Thyroid gland (tissue), 4 donors: ENCODE data around the gene TRABD2A. TPM values are rescaled to one million over a fixed set of nuclear protein-coding genes. Genes with fewer than 3 reads are reported as not detected.

Experiments used
- DNase-seq, 2 donors: peaks; one replicate each; pipeline ENCODE4 v3.0.0-alpha.2; 2019
- H3K27ac ChIP-seq, 3 donors: fragments of 200-600 bp; sonication (generic); 1 replicate in 2 of 3; 2 replicates in 1 of 3; pipeline ENCODE4 v1.5.1; 2016 to 2019; ENCODE audit warnings: mild to moderate bottlenecking in 1 of 3, moderate library complexity in 1 of 3
- H3K27me3 ChIP-seq: fragments of 200-600 bp; sonication (generic); one replicate; pipeline ENCODE4 v1.5.1; 2019
- H3K36me3 ChIP-seq, 2 donors: fragments of 200-600 bp; sonication (generic); one replicate each; pipeline ENCODE4 v1.5.1; 2016 to 2019
- H3K4me1 ChIP-seq, 2 donors: fragments of 200-600 bp; sonication (generic); one replicate each; pipeline ENCODE4 v1.5.1; 2017 to 2019
- H3K4me3 ChIP-seq, 3 donors: fragments of 200-600 bp; sonication (generic); replicated peaks in 1 of 3; 1 replicate in 2 of 3; 2 replicates in 1 of 3; pipeline ENCODE4 v1.5.1; 2016; ENCODE audit warnings: mild to moderate bottlenecking in 1 of 3
- H3K9me3 ChIP-seq: fragments of 200-600 bp; sonication (generic); one replicate; pipeline ENCODE4 v1.5.1; 2017
- POLR2A ChIP-seq, 2 donors: fragments of 450-650 bp; IDR thresholded peaks; one replicate each; pipeline ENCODE4 v1.6.1; 2017; ENCODE audit warnings: antibody characterized with exemption in 2 of 2, mild to moderate bottlenecking in 2 of 2, moderate library complexity in 1 of 2
- WGBS, 2 donors: methylation state at CpG; one replicate each; pipeline ENCODE4 v1.1.5; 2017; 5-methylcytosine and 5-hydroxymethylcytosine counted together
- intact Hi-C: fragments of 100-400 bp; cut with DNase I; formaldehyde crosslinking; loops from one replicate; pipeline ENCODE4 v1.15.1; 2023
- total RNA-seq, 4 donors: library from RNA; depleted of rRNA; stranded (reverse); fragments of >200 nt; gene quantifications; one replicate each; pipeline ENCODE4 v1.2.3, GENCODE V29; 2016
- TF ChIP-seq, protein P1 (sequence below), 6 experiments: fragments of 200-600 bp in 3 of 6; fragments of 450-650 bp in 3 of 6; sonication (generic) in 3 of 6; IDR thresholded peaks; one replicate each; pipeline ENCODE4 v1.5.1; 2016 to 2019; ENCODE audit warnings: antibody characterized with exemption in 6 of 6, mild to moderate bottlenecking in 2 of 6, inconsistent platforms in 1 of 6, moderate library complexity in 1 of 6

TRABD2A gene
- total RNA-seq, 4 donors from 2014 or later = 0.20 to 1.9 TPM; not detected in 2

DNA sequence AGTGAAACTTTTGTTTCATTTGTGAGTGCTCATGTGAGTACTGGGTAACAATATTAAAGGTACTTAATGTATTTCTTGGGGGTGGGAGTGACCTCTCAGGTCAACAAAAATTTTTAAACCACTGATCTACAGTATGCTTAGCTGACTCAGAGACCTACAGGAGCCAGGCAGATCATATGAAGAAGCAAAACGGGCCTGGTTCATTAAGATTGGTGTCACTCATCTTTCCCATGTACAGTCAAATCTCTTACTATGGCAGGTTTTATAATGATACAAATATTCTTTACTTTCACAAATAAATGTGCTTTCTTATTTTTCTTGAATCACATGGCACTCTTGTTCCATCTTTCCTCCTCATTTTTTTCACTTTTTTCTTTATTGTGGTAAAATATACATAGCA lies 16.9 kb upstream of the TRABD2A start:
- Histone ChIP-seq H3K27ac (peak overlapping the region; percentile 20 to 66 (median 44)), H3K36me3 (no peaks in the 10 kb centered on the region), H3K4me1 (peaks cover 3 to 39% of the 10 kb centered on the region in 2 donors), H3K27me3 (no peaks in the 10 kb centered on the region), H3K9me3 (no peaks in the 10 kb centered on the region), H3K4me3 (no peak overlapping the region)
- no peak for DNase-seq
- WGBS, 2 donors = 77 to 78% methylated on average over 1 of the region's 1 CpG
- TF ChIP-seq, protein P1, sequence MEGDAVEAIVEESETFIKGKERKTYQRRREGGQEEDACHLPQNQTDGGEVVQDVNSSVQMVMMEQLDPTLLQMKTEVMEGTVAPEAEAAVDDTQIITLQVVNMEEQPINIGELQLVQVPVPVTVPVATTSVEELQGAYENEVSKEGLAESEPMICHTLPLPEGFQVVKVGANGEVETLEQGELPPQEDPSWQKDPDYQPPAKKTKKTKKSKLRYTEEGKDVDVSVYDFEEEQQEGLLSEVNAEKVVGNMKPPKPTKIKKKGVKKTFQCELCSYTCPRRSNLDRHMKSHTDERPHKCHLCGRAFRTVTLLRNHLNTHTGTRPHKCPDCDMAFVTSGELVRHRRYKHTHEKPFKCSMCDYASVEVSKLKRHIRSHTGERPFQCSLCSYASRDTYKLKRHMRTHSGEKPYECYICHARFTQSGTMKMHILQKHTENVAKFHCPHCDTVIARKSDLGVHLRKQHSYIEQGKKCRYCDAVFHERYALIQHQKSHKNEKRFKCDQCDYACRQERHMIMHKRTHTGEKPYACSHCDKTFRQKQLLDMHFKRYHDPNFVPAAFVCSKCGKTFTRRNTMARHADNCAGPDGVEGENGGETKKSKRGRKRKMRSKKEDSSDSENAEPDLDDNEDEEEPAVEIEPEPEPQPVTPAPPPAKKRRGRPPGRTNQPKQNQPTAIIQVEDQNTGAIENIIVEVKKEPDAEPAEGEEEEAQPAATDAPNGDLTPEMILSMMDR (IDR thresholded peaks at IDR 0.05) = no peak
- TF ChIP-seq POLR2A (IDR thresholded peaks at IDR 0.05) = no peak
- intact Hi-C loops = no loop called here

- Histone ChIP-seq H3K27me3 (no peaks in the 10 kb centered on the region), H3K4me1 (peaks cover 3 to 39% of the 10 kb centered on the region in 2 donors), H3K4me3 (no peak overlapping the region), H3K36me3 (no peaks in the 10 kb centered on the region), H3K9me3 (no peaks in the 10 kb centered on the region), H3K27ac (no peak overlapping the region)
- no peak for DNase-seq
- WGBS, 2 donors = 81 to 84% methylated on average over 2 of the region's 2 CpGs
- TF ChIP-seq POLR2A (IDR thresholded peaks at IDR 0.05) = no peak
- TF ChIP-seq, protein P1 (IDR thresholded peaks at IDR 0.05) = no peak
- intact Hi-C loops = no loop called here
Observed at GRCh38 chr2:84896567-84896966, 15.7 kb upstream of the TRABD2A start.

- no peaks in the 10 kb centered on the region for H3K27me3 ChIP-seq
- H3K4me3 ChIP-seq = no peak overlapping the region
- peaks cover 3 to 39% of the 10 kb centered on the region in 2 donors for H3K4me1 ChIP-seq
- WGBS, 2 donors = 45 to 52% methylated on average over 7 of the region's 7 CpGs
- no peaks in the 10 kb centered on the region for H3K9me3 ChIP-seq
- intact Hi-C loops = no loop called here
- peak overlapping the region; percentile 49 to 63 (median 51) for H3K27ac ChIP-seq
- DNase-seq = peak; percentile 36 to 61
- TF ChIP-seq, protein P1 (IDR thresholded peaks at IDR 0.05) = no peak
- TF ChIP-seq POLR2A (IDR thresholded peaks at IDR 0.05) = no peak
- H3K36me3 ChIP-seq = no peaks in the 10 kb centered on the region
Observed at GRCh38 chr2:84894758-84895520, 14.1 kb upstream of the TRABD2A start.

- Histone ChIP-seq H3K4me1 (peaks cover 3 to 36% of the 10 kb centered on the region in 2 donors), H3K9me3 (no peaks in the 10 kb centered on the region), H3K27me3 (no peaks in the 10 kb centered on the region), H3K27ac (peak overlapping the region in 2 of 3 donors; percentile 33 to 49), H3K36me3 (no peaks in the 10 kb centered on the region), H3K4me3 (no peak overlapping the region)
- DNase-seq = peak; percentile 48 to 57
- TF ChIP-seq, protein P1 (IDR thresholded peaks at IDR 0.05) = no peak
- no peak for TF ChIP-seq POLR2A (IDR thresholded peaks at IDR 0.05)
- intact Hi-C loops = no loop called here
- WGBS, 2 donors = 70 to 90% methylated on average over 5 to 6 of the region's 6 CpGs
Observed at GRCh38 chr2:84894131-84894586, 13.3 kb upstream of the TRABD2A start.

DNA sequence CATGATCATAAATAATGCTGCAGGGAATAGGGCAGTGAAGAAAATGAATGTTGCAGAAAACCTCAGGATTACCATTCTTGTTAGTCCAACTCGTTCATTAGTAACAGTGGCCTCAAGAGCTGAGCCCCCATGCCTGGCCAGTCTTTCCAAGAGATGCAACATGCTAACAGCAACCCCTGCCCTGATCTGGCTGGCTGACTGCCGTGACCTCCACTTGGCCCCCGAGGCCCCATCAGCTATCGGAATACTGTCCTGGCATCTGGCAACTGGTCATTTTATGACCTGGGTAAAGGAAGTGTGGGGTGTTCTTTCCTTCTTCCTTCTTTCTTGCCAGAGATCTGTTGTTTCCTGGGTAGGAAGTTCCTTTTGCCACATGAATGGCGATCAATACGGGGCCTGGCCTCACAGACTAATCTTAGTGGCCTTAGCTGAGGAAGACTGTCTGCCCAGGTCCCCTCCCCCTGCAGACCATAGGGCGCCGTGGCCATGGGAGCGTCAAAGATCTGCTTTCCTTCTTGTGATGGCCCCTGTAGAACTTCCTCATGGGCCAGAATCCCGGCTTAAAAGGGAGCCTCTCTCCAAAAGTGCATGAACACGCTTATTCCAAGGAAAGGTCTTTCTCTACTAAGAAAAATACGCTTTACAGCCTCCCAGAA lies 10.6 kb upstream of the TRABD2A start:
- H3K27ac ChIP-seq = no peak overlapping the region
- 89 to 93% methylated on average over 12 of the region's 12 CpGs for WGBS, 2 donors
- intact Hi-C loops = no loop called here
- no peaks in the 10 kb centered on the region for H3K9me3 ChIP-seq
- TF ChIP-seq, protein P1 (IDR thresholded peaks at IDR 0.05) = no peak
- no peak for TF ChIP-seq POLR2A (IDR thresholded peaks at IDR 0.05)
- no peaks in the 10 kb centered on the region for H3K36me3 ChIP-seq
- H3K27me3 ChIP-seq = no peaks in the 10 kb centered on the region
- H3K4me1 ChIP-seq = peaks cover 3 to 27% of the 10 kb centered on the region in 2 donors
- DNase-seq = no peak
- H3K4me3 ChIP-seq = no peak overlapping the region
